H7 (cell line): ENCODE results near the gene ZDBF2. TPM values are rescaled to one million over a fixed set of nuclear protein-coding genes. Genes with fewer than 3 reads are reported as not detected.
"Not testable (repeated sequence)": the region's sequence is repeated elsewhere in the genome, so short reads cannot be mapped to it uniquely, and the experiment has no call there.

Source experiments
- DNase-seq: peaks from one replicate; pipeline ENCODE4 v3.0.0; 2012
- H3K27me3 ChIP-seq: 2 replicates; pipeline ENCODE4 v1.6.0; 2011; ENCODE audit warnings: mild to moderate bottlenecking, low read length; ENCODE audit not compliant: control insufficient read depth, insufficient read depth
- H3K36me3 ChIP-seq: replicated peaks from 2 replicates; pipeline ENCODE4 v1.5.1; 2011; ENCODE audit warnings: low read length; ENCODE audit not compliant: control insufficient read depth, insufficient read depth
- H3K4me3 ChIP-seq: 2 replicates; pipeline ENCODE4 v1.5.1; 2011; ENCODE audit warnings: low read depth, mild to moderate bottlenecking, control low read depth, low read length, moderate library complexity; ENCODE audit not compliant: insufficient read depth
- total RNA-seq: library from RNA; depleted of rRNA; stranded (reverse); fragments of >200 nt; shearing (Covaris generic); gene quantifications from 2 replicates; pipeline ENCODE4 v1.2.3, GENCODE V29; 2014

The ZDBF2 gene
- total RNA-seq, 1 experiment from 2014 or later, result 10.1 TPM

- Histone ChIP-seq H3K36me3 (no peaks in the 10 kb centered on the region), H3K27me3 (no peaks in the 10 kb centered on the region), H3K4me3 (no peak overlapping the region)
- no peak for DNase-seq
Measured at GRCh38 chr2:206324869-206325268, 50.4 kb downstream of the ZDBF2 start.

- DNase-seq, result peak; percentile 49
- no peak overlapping the region for H3K4me3 ChIP-seq
- H3K36me3 ChIP-seq, result no peaks in the 10 kb centered on the region
- no peaks in the 10 kb centered on the region for H3K27me3 ChIP-seq
Measured at GRCh38 chr2:206328974-206329373, 54.5 kb downstream of the ZDBF2 start.

GRCh38 chr2:206336861-206337260 is 62.4 kb downstream of the ZDBF2 start:
- Histone ChIP-seq H3K4me3 (no peak overlapping the region), H3K36me3 (no peaks in the 10 kb centered on the region), H3K27me3 (no peaks in the 10 kb centered on the region)
- DNase-seq, result no peak

GRCh38 chr2:206337956-206338355 is 63.5 kb downstream of the ZDBF2 start:
- Histone ChIP-seq H3K4me3 (no peak overlapping the region), H3K36me3 (no peaks in the 10 kb centered on the region), H3K27me3 (no peaks in the 10 kb centered on the region)
- no peak for DNase-seq

- no peak for DNase-seq
- H3K36me3 ChIP-seq, result no peaks in the 10 kb centered on the region
- no peak overlapping the region for H3K4me3 ChIP-seq
- no peaks in the 10 kb centered on the region for H3K27me3 ChIP-seq
Measured at GRCh38 chr2:206341396-206341795, 66.9 kb downstream of the ZDBF2 start.

GRCh38 chr2:206343144-206343543 is 68.7 kb downstream of the ZDBF2 start:
- H3K4me3 ChIP-seq, result no peak overlapping the region

GRCh38 chr2:206343816-206344215 is 69.4 kb downstream of the ZDBF2 start:
- Histone ChIP-seq H3K27me3 (no peaks in the 10 kb centered on the region), H3K4me3 (no peak overlapping the region), H3K36me3 (no peaks in the 10 kb centered on the region)
- no peak for DNase-seq

More at GRCh38 chr2:206343144-206343543, 68.7 kb downstream of the ZDBF2 start:
- DNase-seq, result no peak
- H3K27me3 ChIP-seq, result no peaks in the 10 kb centered on the region
- no peaks in the 10 kb centered on the region for H3K36me3 ChIP-seq

GRCh38 chr2:206345606-206346005 is 71.1 kb downstream of the ZDBF2 start:
- Histone ChIP-seq H3K36me3 (no peaks in the 10 kb centered on the region), H3K27me3 (no peaks in the 10 kb centered on the region), H3K4me3 (no peak overlapping the region)
- no peak for DNase-seq

- Histone ChIP-seq H3K27me3 (no peaks in the 10 kb centered on the region), H3K4me3 (no peak overlapping the region), H3K36me3 (no peaks in the 10 kb centered on the region)
- DNase-seq, result no peak
Measured at GRCh38 chr2:206349375-206349774, 74.9 kb downstream of the ZDBF2 start.

- H3K27me3 ChIP-seq, result no peaks in the 10 kb centered on the region
- H3K4me3 ChIP-seq, result no peak overlapping the region
- H3K36me3 ChIP-seq, result no peaks in the 10 kb centered on the region
- DNase-seq, result no peak
Measured at GRCh38 chr2:206352571-206352970, 78.1 kb downstream of the ZDBF2 start.

GRCh38 chr2:206353685-206354084 is 79.2 kb downstream of the ZDBF2 start:
- Histone ChIP-seq H3K36me3 (no peaks in the 10 kb centered on the region), H3K27me3 (no peaks in the 10 kb centered on the region), H3K4me3 (no peak overlapping the region)
- no peak for DNase-seq

- DNase-seq, result no peak
- Histone ChIP-seq H3K4me3 (no peak overlapping the region), H3K36me3 (no peaks in the 10 kb centered on the region), H3K27me3 (no peaks in the 10 kb centered on the region)
Measured at GRCh38 chr2:206354129-206354528, 79.7 kb downstream of the ZDBF2 start.

GRCh38 chr2:206356840-206357239 is 82.4 kb downstream of the ZDBF2 start:
- not testable (repeated sequence) for DNase-seq, H3K36me3 ChIP-seq, H3K27me3 ChIP-seq, H3K4me3 ChIP-seq

GRCh38 chr2:206360840-206361239 is 86.4 kb downstream of the ZDBF2 start:
- H3K27me3 ChIP-seq, H3K4me3 ChIP-seq, DNase-seq, H3K36me3 ChIP-seq: not testable (repeated sequence)

- Histone ChIP-seq H3K4me3 (no peak overlapping the region), H3K36me3 (no peaks in the 10 kb centered on the region), H3K27me3 (no peaks in the 10 kb centered on the region)
- DNase-seq, result no peak
Measured at GRCh38 chr2:206361407-206362045, 87.1 kb downstream of the ZDBF2 start.
